CD14-positive monocyte (primary cell): ENCODE measurements around the gene KIZ. TPM values are rescaled to one million over a fixed set of nuclear protein-coding genes. Genes with fewer than 3 reads are reported as not detected.

Experiments
- DNase-seq, 3 donors: peaks; one replicate each; pipeline ENCODE4 v3.0.0-alpha.2; 2011 to 2022
- H2AFZ ChIP-seq: 2 replicates; pipeline ENCODE4 v1.6.0; 2012; ENCODE audit warnings: mild to moderate bottlenecking, low read depth, low read length, inconsistent platforms; ENCODE audit not compliant: insufficient read depth, poor library complexity, severe bottlenecking
- H3K27ac ChIP-seq, 2 donors: 1 replicate in 1 of 2; 2 replicates in 1 of 2; pipeline ENCODE4 v1.5.1; 2012 to 2013; ENCODE audit warnings: low read length in 2 of 2, control low read depth in 1 of 2, inconsistent platforms in 1 of 2, low read depth in 1 of 2, mild to moderate bottlenecking in 1 of 2
- H3K27me3 ChIP-seq, 2 donors: one replicate each; pipeline versions ENCODE4 v1.6.0 to v1.6.1; 2011 to 2013; ENCODE audit warnings: low read length in 2 of 2; ENCODE audit not compliant: control insufficient read depth in 2 of 2, insufficient read depth in 2 of 2
- H3K36me3 ChIP-seq, 2 donors: replicated peaks in 1 of 2; 1 replicate in 1 of 2; 2 replicates in 1 of 2; pipeline versions ENCODE4 v1.5.1 to v1.6.1; 2012 to 2013; ENCODE audit warnings: low read length in 2 of 2, control low read depth in 1 of 2, inconsistent platforms in 1 of 2, mild to moderate bottlenecking in 1 of 2; ENCODE audit not compliant: insufficient read depth in 2 of 2, control insufficient read depth in 1 of 2
- H3K4me1 ChIP-seq, 2 donors: 1 replicate in 1 of 2; 2 replicates in 1 of 2; pipeline versions ENCODE4 v1.5.1 to v1.6.1; 2012 to 2013; ENCODE audit warnings: low read length in 2 of 2, control low read depth in 1 of 2, inconsistent platforms in 1 of 2, mild to moderate bottlenecking in 1 of 2, moderate library complexity in 1 of 2; ENCODE audit not compliant: insufficient read depth in 2 of 2, control insufficient read depth in 1 of 2
- H3K4me2 ChIP-seq: replicated peaks from 2 replicates; pipeline ENCODE3; 2012; ENCODE audit warnings: low read length, moderate library complexity, mild to moderate bottlenecking; ENCODE audit not compliant: poor library complexity, severe bottlenecking; ENCODE audit errors: extremely low read depth
- H3K4me3 ChIP-seq, 3 experiments: fragments of 200-600 bp in 1 of 3; sonication (generic) in 1 of 3; replicated peaks in 1 of 3; 1 replicate in 2 of 3; 2 replicates in 1 of 3; pipeline ENCODE4 v1.5.1; 2011 to 2013; ENCODE audit warnings: low read length in 3 of 3, mild to moderate bottlenecking in 3 of 3, control low read depth in 2 of 3, low read depth in 2 of 3, inconsistent platforms in 1 of 3, moderate library complexity in 1 of 3
- H3K79me2 ChIP-seq: 2 replicates; pipeline ENCODE4 v1.6.0; 2012; ENCODE audit warnings: mild to moderate bottlenecking, control low read depth, inconsistent platforms, low read length, moderate library complexity; ENCODE audit not compliant: insufficient read depth
- H3K9ac ChIP-seq: 2 replicates; pipeline ENCODE4 v1.6.0; 2017; ENCODE audit warnings: low read length, mild to moderate bottlenecking; ENCODE audit not compliant: insufficient read depth, poor library complexity, severe bottlenecking
- H3K9me3 ChIP-seq, 2 donors: replicated peaks in 1 of 2; 1 replicate in 1 of 2; 2 replicates in 1 of 2; pipeline versions ENCODE4 v1.5.1 to v1.6.1; 2012 to 2013; ENCODE audit warnings: low read length in 2 of 2, control low read depth in 1 of 2; ENCODE audit not compliant: control insufficient read depth in 1 of 2, insufficient read depth in 1 of 2
- H4K20me1 ChIP-seq: 2 replicates; pipeline ENCODE4 v1.6.0; 2012; ENCODE audit warnings: mild to moderate bottlenecking, low read length, control low read depth, moderate library complexity; ENCODE audit not compliant: insufficient read depth
- H3K27ac Mint-ChIP-seq, 7 donors: one replicate each; pipeline ENCODE4 v1.8.0; 2020; ENCODE audit warnings: mild to moderate bottlenecking in 7 of 7, mixed read lengths in 7 of 7, moderate library complexity in 6 of 7, inconsistent platforms in 2 of 7
- H3K27me3 Mint-ChIP-seq, 3 donors: one replicate each; pipeline ENCODE4 v1.8.0; 2021 to 2022; ENCODE audit warnings: low read depth in 3 of 3, mild to moderate bottlenecking in 3 of 3, mixed read lengths in 3 of 3, moderate library complexity in 3 of 3, inconsistent platforms in 1 of 3
- H3K36me3 Mint-ChIP-seq, 2 donors: one replicate each; pipeline ENCODE4 v1.8.0; 2020; ENCODE audit warnings: mixed read lengths in 2 of 2, inconsistent platforms in 1 of 2, mild to moderate bottlenecking in 1 of 2
- H3K4me1 Mint-ChIP-seq: one replicate; pipeline ENCODE4 v1.8.0; 2020; ENCODE audit warnings: mild to moderate bottlenecking, mixed read lengths
- H3K4me3 Mint-ChIP-seq, 2 donors: one replicate each; pipeline ENCODE4 v1.8.0; 2020; ENCODE audit warnings: mild to moderate bottlenecking in 2 of 2, mixed read lengths in 2 of 2, moderate library complexity in 1 of 2
- H3K9me3 Mint-ChIP-seq, 7 donors: one replicate each; pipeline ENCODE4 v1.8.0; 2020 to 2022; ENCODE audit warnings: mixed read lengths in 7 of 7, mild to moderate bottlenecking in 6 of 7, moderate library complexity in 6 of 7, inconsistent platforms in 2 of 7
- WGBS: methylation state at CpG from one replicate; pipeline ENCODE4 v1.1.5; 2013; ENCODE audit warnings: missing lambda C conversion rate; ENCODE audit not compliant: insufficient coverage; 5-methylcytosine and 5-hydroxymethylcytosine counted together
- intact Hi-C, 2 donors: fragments of 100-400 bp; cut with micrococcal nuclease; formaldehyde crosslinking; loops; one replicate each; pipeline versions ENCODE4 v1.15.0 to v1.15.1; 2023
- polyA plus RNA-seq, 3 donors: library from polyadenylated mRNA; depleted of rRNA in 1 of 3; unstranded in 2 of 3; stranded (reverse) in 1 of 3; fragments of 300-500 nt in 2 of 3; fragments of >200 nt in 1 of 3; fragmentation: Illumina TruSeq in 2 of 3; gene quantifications; 1 replicate in 2 of 3; 2 replicates in 1 of 3; pipeline ENCODE4 v1.2.3, GENCODE V29; 2012 to 2021
- TF ChIP-seq, protein P1 (sequence below): fragments of 200-600 bp; IDR thresholded peaks from one replicate; pipeline ENCODE4 v1.8.0; 2022; ENCODE audit warnings: antibody characterized with exemption, mild to moderate bottlenecking

KIZ gene
- polyA plus RNA-seq, 3 donors, result 7.2 to 13.2 (median 10.2) TPM

DNA sequence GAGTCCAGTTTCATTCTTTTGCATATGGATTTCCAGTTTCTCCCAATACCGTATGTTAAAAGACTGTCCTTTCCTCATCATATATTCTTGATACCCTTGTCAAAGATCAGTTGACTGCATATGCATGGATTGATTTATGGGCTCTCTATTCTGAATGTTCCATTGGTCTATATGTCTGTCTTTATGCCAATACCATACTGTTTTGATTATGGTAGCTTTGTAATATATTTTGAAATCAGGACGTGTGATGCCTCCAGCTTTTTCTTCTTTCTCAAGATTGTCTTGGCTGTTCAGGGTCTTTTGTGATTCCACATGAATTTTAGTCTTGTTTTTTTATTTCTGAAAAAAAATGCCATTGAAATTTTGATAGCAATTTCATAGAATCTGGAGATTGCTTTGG lies 51.9 kb downstream of the KIZ start:
- Histone ChIP-seq H3K79me2 (no peaks in the 10 kb centered on the region), H3K9ac (no peak overlapping the region), H4K20me1 (no peaks in the 10 kb centered on the region), H3K9me3 (no peaks in the 10 kb centered on the region), H3K36me3 (no peaks in the 10 kb centered on the region), H3K4me3 (no peak overlapping the region), H3K4me1 (no peaks in the 10 kb centered on the region), H3K4me2 (no peak overlapping the region), H2AFZ (no peak overlapping the region), H3K27me3 (no peaks in the 10 kb centered on the region), H3K27ac (no peak overlapping the region)
- Mint-ChIP-seq H3K36me3 (peaks cover 0 to 5% of the 10 kb centered on the region in 2 donors), H3K27me3 (peaks cover 0 to 4% (median 1%) of the 10 kb centered on the region in 3 donors), H3K4me3 (no peak overlapping the region), H3K27ac (no peak overlapping the region), H3K9me3 (peaks cover 3 to 14% (median 7%) of the 10 kb centered on the region in 7 donors), H3K4me1 (no peaks in the 10 kb centered on the region)
- TF ChIP-seq, protein P1, sequence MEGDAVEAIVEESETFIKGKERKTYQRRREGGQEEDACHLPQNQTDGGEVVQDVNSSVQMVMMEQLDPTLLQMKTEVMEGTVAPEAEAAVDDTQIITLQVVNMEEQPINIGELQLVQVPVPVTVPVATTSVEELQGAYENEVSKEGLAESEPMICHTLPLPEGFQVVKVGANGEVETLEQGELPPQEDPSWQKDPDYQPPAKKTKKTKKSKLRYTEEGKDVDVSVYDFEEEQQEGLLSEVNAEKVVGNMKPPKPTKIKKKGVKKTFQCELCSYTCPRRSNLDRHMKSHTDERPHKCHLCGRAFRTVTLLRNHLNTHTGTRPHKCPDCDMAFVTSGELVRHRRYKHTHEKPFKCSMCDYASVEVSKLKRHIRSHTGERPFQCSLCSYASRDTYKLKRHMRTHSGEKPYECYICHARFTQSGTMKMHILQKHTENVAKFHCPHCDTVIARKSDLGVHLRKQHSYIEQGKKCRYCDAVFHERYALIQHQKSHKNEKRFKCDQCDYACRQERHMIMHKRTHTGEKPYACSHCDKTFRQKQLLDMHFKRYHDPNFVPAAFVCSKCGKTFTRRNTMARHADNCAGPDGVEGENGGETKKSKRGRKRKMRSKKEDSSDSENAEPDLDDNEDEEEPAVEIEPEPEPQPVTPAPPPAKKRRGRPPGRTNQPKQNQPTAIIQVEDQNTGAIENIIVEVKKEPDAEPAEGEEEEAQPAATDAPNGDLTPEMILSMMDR, result no peak
- intact Hi-C loops, result no loop called here
- WGBS, result no CpG with 5 or more reads among the region's 2 CpGs
- DNase-seq, result no peak

DNA sequence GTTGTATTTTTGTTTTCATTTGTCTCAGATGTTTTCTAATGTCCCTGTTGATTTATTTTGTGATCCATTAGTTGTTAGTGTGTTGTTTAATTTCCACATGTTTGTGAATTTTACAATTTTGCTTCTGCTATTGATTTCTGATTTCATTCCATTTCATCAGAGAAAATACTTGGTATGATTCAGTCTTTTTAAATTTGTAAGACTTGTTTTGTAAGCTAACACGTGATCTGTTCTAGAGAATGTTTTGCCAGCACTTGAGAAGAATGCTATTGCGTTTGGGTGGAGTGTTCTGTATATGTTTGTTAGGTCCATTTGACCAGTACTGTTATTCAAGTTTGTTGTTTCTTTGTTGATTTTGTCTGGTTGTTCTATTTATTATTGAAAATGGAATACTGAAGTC lies 53.9 kb downstream of the KIZ start:
- Histone ChIP-seq H3K9ac (no peak overlapping the region), H3K27me3 (no peaks in the 10 kb centered on the region), H3K4me2 (no peak overlapping the region), H3K27ac (no peak overlapping the region), H3K36me3 (no peaks in the 10 kb centered on the region), H3K4me3 (no peak overlapping the region), H3K79me2 (no peaks in the 10 kb centered on the region), H2AFZ (no peak overlapping the region), H3K9me3 (no peaks in the 10 kb centered on the region), H4K20me1 (no peaks in the 10 kb centered on the region), H3K4me1 (no peaks in the 10 kb centered on the region)
- WGBS, result 100% methylated on average over 1 of the region's 2 CpGs
- Mint-ChIP-seq H3K27me3 (peaks cover 0 to 4% (median 1%) of the 10 kb centered on the region in 3 donors), H3K4me1 (no peaks in the 10 kb centered on the region), H3K9me3 (peaks cover 3 to 11% (median 7%) of the 10 kb centered on the region in 7 donors), H3K4me3 (no peak overlapping the region), H3K27ac (no peak overlapping the region), H3K36me3 (peaks cover 0 to 5% of the 10 kb centered on the region in 2 donors)
- intact Hi-C loops, result no loop called here
- TF ChIP-seq, protein P1, result no peak
- no peak for DNase-seq
